Nephron (organoid): ENCODE results near the gene CNOT11.
"Not testable (repeated sequence)": the region's sequence is repeated elsewhere in the genome, so short reads cannot be mapped to it uniquely, and the experiment has no call there.

ENCODE experiments used
- H3K27ac Mint-ChIP-seq, 3 experiments: 2 replicates each; pipeline ENCODE4 v1.8.0; 2020; ENCODE audit warnings: mixed read lengths in 3 of 3, mild to moderate bottlenecking in 2 of 3, moderate library complexity in 1 of 3
- H3K27me3 Mint-ChIP-seq: 2 replicates; pipeline ENCODE4 v1.8.0; 2021; ENCODE audit warnings: low read depth, mild to moderate bottlenecking, moderate library complexity, mixed read lengths
- H3K36me3 Mint-ChIP-seq: 2 replicates; pipeline ENCODE4 v1.8.0; 2020; ENCODE audit warnings: low read depth, mixed read lengths
- H3K4me1 Mint-ChIP-seq: 2 replicates; pipeline ENCODE4 v1.8.0; 2020; ENCODE audit warnings: mixed read lengths
- H3K4me3 Mint-ChIP-seq, 3 experiments: 2 replicates each; pipeline ENCODE4 v1.8.0; 2020; ENCODE audit warnings: mild to moderate bottlenecking in 3 of 3, mixed read lengths in 3 of 3, moderate library complexity in 2 of 3
- H3K9me3 Mint-ChIP-seq: 2 replicates; pipeline ENCODE4 v1.8.0; 2020; ENCODE audit warnings: mixed read lengths
- TF ChIP-seq, protein P1 (sequence below), 3 experiments: fragments of 200-600 bp; sonication (generic); IDR thresholded peaks; one replicate each; pipeline ENCODE4 v1.5.0; 2021; ENCODE audit warnings: antibody characterized with exemption in 3 of 3; ENCODE audit not compliant: unreplicated experiment in 3 of 3

Gene CNOT11

DNA sequence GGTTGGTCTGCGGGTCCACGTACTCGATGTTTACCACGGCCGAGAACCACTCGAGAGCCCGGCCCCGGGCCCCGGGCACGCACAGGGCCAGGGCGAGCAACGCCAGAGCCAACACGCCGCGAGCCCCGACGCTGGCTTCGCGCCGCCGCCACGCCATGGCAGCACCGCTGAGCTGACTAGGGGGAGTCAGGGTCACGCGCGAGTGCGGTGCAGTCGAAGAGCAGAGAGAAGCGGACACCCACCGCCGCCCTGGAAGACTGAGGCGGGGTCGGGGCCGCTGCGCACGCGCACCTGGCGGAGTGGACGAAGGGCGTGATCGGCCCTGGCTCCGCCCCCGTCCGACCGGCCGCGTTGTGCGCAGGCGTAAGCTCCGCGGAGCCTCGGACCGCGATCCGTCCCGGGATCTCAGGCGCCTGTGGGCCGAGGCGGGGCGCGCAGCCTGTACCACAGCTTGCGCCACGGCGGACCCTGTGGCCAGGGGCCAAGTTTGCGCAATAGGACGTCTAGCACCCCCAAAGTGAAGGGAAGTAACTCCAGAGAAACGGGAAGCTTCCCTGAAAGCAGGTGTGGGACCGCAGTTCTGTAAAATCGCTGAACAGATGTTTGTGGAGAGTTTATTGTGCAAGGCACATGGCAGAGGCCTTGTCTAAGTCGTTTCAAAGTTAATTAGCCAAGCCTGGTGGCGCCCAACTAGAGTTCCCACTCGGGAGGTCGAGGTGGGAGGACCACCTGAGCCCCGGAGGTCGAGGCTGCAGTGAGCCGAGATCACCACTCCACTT lies 55.9 kb downstream of the CNOT11 start, which contains the start of gene RNF149:
RNF149 (minus strand) TSS at position 270 of the 779 bp plus-strand sequence; CDS start at position 157, 113 bp downstream.
- H3K36me3 Mint-ChIP-seq = peaks cover 14% of the 10 kb centered on the region
- peaks cover 24% of the 10 kb centered on the region for H3K4me1 Mint-ChIP-seq
- no peaks in the 10 kb centered on the region for H3K27me3 Mint-ChIP-seq
- peak within 1 kb of the TSS; percentile 73 to 89 (median 85) for H3K27ac Mint-ChIP-seq
- TF ChIP-seq, protein P1, sequence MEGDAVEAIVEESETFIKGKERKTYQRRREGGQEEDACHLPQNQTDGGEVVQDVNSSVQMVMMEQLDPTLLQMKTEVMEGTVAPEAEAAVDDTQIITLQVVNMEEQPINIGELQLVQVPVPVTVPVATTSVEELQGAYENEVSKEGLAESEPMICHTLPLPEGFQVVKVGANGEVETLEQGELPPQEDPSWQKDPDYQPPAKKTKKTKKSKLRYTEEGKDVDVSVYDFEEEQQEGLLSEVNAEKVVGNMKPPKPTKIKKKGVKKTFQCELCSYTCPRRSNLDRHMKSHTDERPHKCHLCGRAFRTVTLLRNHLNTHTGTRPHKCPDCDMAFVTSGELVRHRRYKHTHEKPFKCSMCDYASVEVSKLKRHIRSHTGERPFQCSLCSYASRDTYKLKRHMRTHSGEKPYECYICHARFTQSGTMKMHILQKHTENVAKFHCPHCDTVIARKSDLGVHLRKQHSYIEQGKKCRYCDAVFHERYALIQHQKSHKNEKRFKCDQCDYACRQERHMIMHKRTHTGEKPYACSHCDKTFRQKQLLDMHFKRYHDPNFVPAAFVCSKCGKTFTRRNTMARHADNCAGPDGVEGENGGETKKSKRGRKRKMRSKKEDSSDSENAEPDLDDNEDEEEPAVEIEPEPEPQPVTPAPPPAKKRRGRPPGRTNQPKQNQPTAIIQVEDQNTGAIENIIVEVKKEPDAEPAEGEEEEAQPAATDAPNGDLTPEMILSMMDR (IDR thresholded peaks at IDR 0.05; ENCODE audit: unreplicated experiment in 3 of 3) = no peak
- no peaks in the 10 kb centered on the region for H3K9me3 Mint-ChIP-seq
- H3K4me3 Mint-ChIP-seq = peak within 1 kb of the TSS; percentile 84 to 97 (median 95)

DNA sequence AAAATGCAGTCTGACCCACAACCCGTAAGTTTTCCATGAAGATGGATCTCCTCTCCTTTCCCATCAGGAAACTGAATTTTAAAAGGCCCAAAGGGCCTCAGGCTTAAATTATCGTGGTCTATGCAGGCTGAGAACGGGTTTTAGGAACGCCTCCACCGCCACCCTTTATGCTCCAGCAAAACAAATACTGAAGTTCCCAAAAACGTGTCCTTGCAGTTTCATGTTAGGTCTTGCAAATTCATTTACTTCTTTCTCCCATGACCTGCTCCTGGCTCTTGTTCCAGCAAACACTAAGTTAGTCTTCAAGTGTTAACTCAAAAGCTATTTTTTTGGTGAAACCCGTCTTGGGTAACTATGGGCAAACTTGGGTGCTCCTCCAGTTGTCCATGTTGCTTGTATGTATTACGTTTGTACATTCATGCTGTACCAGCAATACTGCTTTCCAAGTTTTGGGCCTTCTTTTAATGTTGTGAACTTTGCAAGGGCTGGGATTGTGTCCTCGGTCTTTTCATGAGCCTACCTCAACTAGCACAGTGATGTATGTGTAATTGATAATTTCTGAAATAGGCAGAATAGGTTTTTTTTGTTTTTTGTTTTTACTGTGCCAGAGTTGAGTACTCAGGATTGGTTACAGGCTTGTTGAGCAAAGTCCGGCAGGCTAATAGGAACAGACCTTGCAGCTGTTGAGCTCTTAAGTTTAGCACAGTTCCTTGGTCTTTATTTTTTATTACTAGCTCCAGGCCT lies 57.6 kb downstream of the CNOT11 start:
- Mint-ChIP-seq H3K4me1 (peaks cover 22% of the 10 kb centered on the region), H3K4me3 (peak overlapping the region; percentile 73 to 97 (median 80))

DNA sequence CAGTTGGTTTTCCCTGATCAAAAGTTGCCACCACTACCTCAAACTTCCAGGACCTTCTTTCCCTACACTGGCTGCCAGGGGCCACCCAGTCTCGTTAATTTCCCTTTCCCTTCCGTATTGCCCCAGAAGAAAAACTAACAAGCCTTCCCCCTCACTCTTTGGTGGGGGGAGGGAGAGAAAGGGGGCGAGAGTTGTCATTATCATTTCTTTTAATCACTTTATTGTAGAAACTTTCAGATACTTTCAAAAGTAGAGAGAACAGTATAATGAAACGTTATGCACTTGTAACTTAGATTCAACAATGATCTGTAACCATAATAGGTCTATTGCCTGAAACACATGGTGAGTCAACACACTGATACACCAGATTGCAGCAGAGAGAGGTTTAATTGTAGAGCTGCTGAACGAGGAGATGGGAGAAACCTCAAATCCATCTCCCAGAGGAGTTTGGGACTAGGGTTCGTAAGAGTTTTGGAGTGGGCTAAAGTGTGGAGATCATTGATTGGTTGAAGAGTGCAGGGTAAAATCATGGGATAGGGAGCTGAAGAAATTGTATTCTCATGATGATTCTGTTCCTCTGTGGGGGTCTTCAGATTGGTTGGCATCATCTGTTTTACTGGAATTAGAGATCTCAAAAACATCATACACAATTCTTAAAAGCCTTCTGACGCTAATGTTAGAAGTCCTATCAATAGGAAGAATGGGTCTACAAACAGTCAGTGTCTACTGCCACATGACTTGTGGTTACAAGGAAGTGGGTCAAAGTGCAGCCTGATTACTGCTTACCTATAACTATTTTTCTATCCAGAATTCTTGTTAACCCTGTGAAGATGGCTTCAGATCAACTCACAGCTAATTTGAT lies 58.4 kb downstream of the CNOT11 start:
- peak overlapping the region; percentile 28 to 41 (median 35) for H3K4me3 Mint-ChIP-seq
- H3K9me3 Mint-ChIP-seq = peaks cover under 1% of the 10 kb centered on the region
- H3K4me1 Mint-ChIP-seq = peaks cover 14% of the 10 kb centered on the region
- TF ChIP-seq, protein P1 (IDR thresholded peaks at IDR 0.05; ENCODE audit: unreplicated experiment in 3 of 3) = no peak
- H3K27ac Mint-ChIP-seq = no peak overlapping the region
- H3K36me3 Mint-ChIP-seq = peaks cover 5% of the 10 kb centered on the region
- peaks cover 4% of the 10 kb centered on the region for H3K27me3 Mint-ChIP-seq

More for the DNA sequence above, 57.6 kb downstream of the CNOT11 start:
- TF ChIP-seq, protein P1 (IDR thresholded peaks at IDR 0.05; ENCODE audit: unreplicated experiment in 3 of 3) = no peak
- H3K9me3 Mint-ChIP-seq = no peaks in the 10 kb centered on the region
- H3K27ac Mint-ChIP-seq = peak overlapping the region in 2 of 3 experiments; percentile 25 to 68
- no peaks in the 10 kb centered on the region for H3K27me3 Mint-ChIP-seq
- peaks cover 9% of the 10 kb centered on the region for H3K36me3 Mint-ChIP-seq

DNA sequence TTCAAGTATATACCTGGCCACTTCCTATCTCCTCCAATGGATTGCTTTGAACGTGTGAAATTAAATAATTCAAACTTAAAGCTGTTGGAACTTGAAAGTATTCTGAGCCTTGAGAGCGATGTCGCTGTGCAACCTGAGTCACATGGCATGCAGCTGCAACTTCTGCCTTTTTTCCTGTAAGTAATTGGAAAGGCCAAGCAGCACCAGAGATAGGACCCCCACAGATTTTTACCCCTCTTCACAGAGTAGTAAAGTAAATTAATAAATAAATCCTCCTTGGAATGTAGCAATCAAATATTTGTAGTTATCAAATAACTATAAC lies 59.0 kb downstream of the CNOT11 start:
- Mint-ChIP-seq H3K4me1 (peaks cover 9% of the 10 kb centered on the region), H3K4me3 (no peak overlapping the region), H3K27me3 (peaks cover 5% of the 10 kb centered on the region), H3K27ac (no peak overlapping the region), H3K36me3 (peaks cover 1% of the 10 kb centered on the region), H3K9me3 (peaks cover 6% of the 10 kb centered on the region)
- TF ChIP-seq, protein P1 (IDR thresholded peaks at IDR 0.05; ENCODE audit: unreplicated experiment in 3 of 3) = no peak

DNA sequence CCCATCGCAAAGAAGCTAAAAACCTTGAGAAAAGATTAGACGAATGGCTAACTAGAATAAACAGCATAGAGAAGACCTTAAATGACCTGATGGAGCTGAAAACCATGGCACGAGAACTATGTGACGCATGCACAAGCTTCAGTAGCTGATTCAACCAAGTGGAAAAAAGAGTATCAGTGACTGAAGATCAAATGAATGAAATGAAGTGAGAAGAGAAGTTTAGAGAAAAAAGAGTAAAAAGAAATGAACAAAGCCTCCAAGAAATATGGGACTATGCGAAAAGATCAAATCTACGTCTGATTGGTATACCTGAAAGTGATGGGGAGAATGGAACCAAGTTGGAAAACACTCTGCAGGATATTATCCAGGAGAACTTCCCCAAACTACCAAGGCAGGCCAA lies 63.9 kb downstream of the CNOT11 start:
- not testable (repeated sequence) for H3K36me3 Mint-ChIP-seq, H3K27ac Mint-ChIP-seq, H3K4me3 Mint-ChIP-seq, H3K4me1 Mint-ChIP-seq, H3K9me3 Mint-ChIP-seq
- H3K27me3 Mint-ChIP-seq = peaks cover 17% of the 10 kb centered on the region
